Measurements from ENCODE around the gene MKNK1.

GRCh38 chr1:46526013-46526690 is 77.9 kb downstream of the MKNK1 start:
- TF ChIP-seq EZH2 (IDR thresholded peaks at IDR 0.05; ENCODE audit: insufficient read depth, poor library complexity, severe bottlenecking) (no peak), EZH2phosphoT487 (IDR thresholded peaks at IDR 0.05; ENCODE audit: insufficient read depth, low read depth) (no peak)
